Activated naive CD4-positive, alpha-beta T cell treated with anti-CD3 and anti-CD28 coated beads for 36 hours (primary cell): Measurements from ENCODE around the gene SLC2A10. TPM values are rescaled to one million over a fixed set of nuclear protein-coding genes. Genes with fewer than 3 reads are reported as not detected.

Experiments used
- CTCF ChIA-PET: fragments of 350-600 bp; sonication (Branson Sonifier 250); formaldehyde crosslinking; loops from one replicate; lab custom pipeline; 2021; ENCODE audit warnings: antibody characterized with exemption; lab: Charles Lee
- DNase-seq: peaks from one replicate; pipeline ENCODE4 v3.0.0-alpha.2; 2020
- H3K27ac Mint-ChIP-seq: one replicate; pipeline ENCODE4 v1.8.0; 2021; ENCODE audit warnings: mild to moderate bottlenecking, mixed read lengths
- H3K27me3 Mint-ChIP-seq: one replicate; pipeline ENCODE4 v1.8.0; 2021; ENCODE audit warnings: low read depth, mixed read lengths
- H3K36me3 Mint-ChIP-seq: one replicate; pipeline ENCODE4 v1.8.0; 2021; ENCODE audit warnings: low read depth, mixed read lengths
- H3K4me1 Mint-ChIP-seq: one replicate; pipeline ENCODE4 v1.8.0; 2021; ENCODE audit warnings: low read depth, mixed read lengths
- H3K4me3 Mint-ChIP-seq: one replicate; pipeline ENCODE4 v1.8.0; 2021; ENCODE audit warnings: mild to moderate bottlenecking, moderate library complexity, mixed read lengths
- H3K9me3 Mint-ChIP-seq: one replicate; pipeline ENCODE4 v1.8.0; 2021; ENCODE audit warnings: mixed read lengths
- intact Hi-C: fragments of 100-400 bp; cut with micrococcal nuclease; formaldehyde crosslinking; loops from one replicate; pipeline ENCODE4 v1.15.1; 2023
- total RNA-seq, 2 experiments: library from RNA; stranded (reverse); gene quantifications; one replicate each; pipeline ENCODE4 v1.2.3, GENCODE V29; 2021

The SLC2A10 gene
- total RNA-seq, 2 experiments from 2014 or later, result not detected

GRCh38 chr20:46724343-46724959 lies 15.0 kb downstream of the SLC2A10 start:
- DNase-seq, result no peak
- CTCF ChIA-PET, result no interaction called here
- no peak overlapping the region for H3K4me3 Mint-ChIP-seq
- peaks cover 10% of the 10 kb centered on the region for H3K9me3 Mint-ChIP-seq
- H3K27ac Mint-ChIP-seq, result no peak overlapping the region
- no peaks in the 10 kb centered on the region for H3K36me3 Mint-ChIP-seq
- intact Hi-C loops, result no loop called here
- H3K27me3 Mint-ChIP-seq, result no peaks in the 10 kb centered on the region
- no peaks in the 10 kb centered on the region for H3K4me1 Mint-ChIP-seq

GRCh38 chr20:46725186-46726165 lies 16.0 kb downstream of the SLC2A10 start:
- H3K27me3 Mint-ChIP-seq, result no peaks in the 10 kb centered on the region
- peaks cover 1% of the 10 kb centered on the region for H3K9me3 Mint-ChIP-seq
- CTCF ChIA-PET, result interaction anchor here (1.4 kb wide), 1 partner anchor 27 kb away, joined by 4 read pairs; no protein-coding TSS in a partner anchor
- no peak overlapping the region for H3K4me3 Mint-ChIP-seq
- intact Hi-C loops, result no loop called here
- no peak overlapping the region for H3K27ac Mint-ChIP-seq
- DNase-seq, result no peak
- H3K4me1 Mint-ChIP-seq, result no peaks in the 10 kb centered on the region
- H3K36me3 Mint-ChIP-seq, result no peaks in the 10 kb centered on the region

GRCh38 chr20:46731770-46732169 lies 22.3 kb downstream of the SLC2A10 start:
- peaks cover 5% of the 10 kb centered on the region for H3K27me3 Mint-ChIP-seq
- no peaks in the 10 kb centered on the region for H3K9me3 Mint-ChIP-seq
- H3K4me3 Mint-ChIP-seq, result no peak overlapping the region
- intact Hi-C loops, result no loop called here
- H3K27ac Mint-ChIP-seq, result no peak overlapping the region
- CTCF ChIA-PET, result no interaction called here
- no peaks in the 10 kb centered on the region for H3K36me3 Mint-ChIP-seq
- H3K4me1 Mint-ChIP-seq, result no peaks in the 10 kb centered on the region
- DNase-seq, result no peak

- Mint-ChIP-seq H3K4me1 (no peaks in the 10 kb centered on the region), H3K9me3 (no peaks in the 10 kb centered on the region), H3K27me3 (peaks cover 7% of the 10 kb centered on the region), H3K4me3 (no peak overlapping the region), H3K36me3 (no peaks in the 10 kb centered on the region), H3K27ac (no peak overlapping the region)
- DNase-seq, result no peak
- intact Hi-C loops, result no loop called here
- CTCF ChIA-PET, result interaction anchor here (0.7 kb wide), 1 partner anchor 702 kb away, joined by 3 read pairs; no protein-coding TSS in a partner anchor
Observed at GRCh38 chr20:46735436-46735835, 26.0 kb downstream of the SLC2A10 start.

GRCh38 chr20:46739431-46740213 lies 30.2 kb downstream of the SLC2A10 start:
- Mint-ChIP-seq H3K27ac (no peak overlapping the region), H3K4me1 (no peaks in the 10 kb centered on the region), H3K4me3 (no peak overlapping the region), H3K27me3 (peaks cover 23% of the 10 kb centered on the region), H3K9me3 (no peaks in the 10 kb centered on the region), H3K36me3 (no peaks in the 10 kb centered on the region)
- no peak for DNase-seq
- CTCF ChIA-PET, result interaction anchor here (0.6 kb wide), 2 partner anchors 18 to 142 kb away, joined by 3 read pairs; no protein-coding TSS in a partner anchor
- intact Hi-C loops, result no loop called here

- CTCF ChIA-PET, result interaction anchor here (0.6 kb wide), 1 partner anchor 143 kb away, joined by 3 read pairs; no protein-coding TSS in a partner anchor
- H3K27ac Mint-ChIP-seq, result no peak overlapping the region
- DNase-seq, result no peak
- intact Hi-C loops, result no loop called here
- H3K27me3 Mint-ChIP-seq, result peaks cover 26% of the 10 kb centered on the region
- no peak overlapping the region for H3K4me3 Mint-ChIP-seq
- H3K9me3 Mint-ChIP-seq, result no peaks in the 10 kb centered on the region
- no peaks in the 10 kb centered on the region for H3K36me3 Mint-ChIP-seq
- no peaks in the 10 kb centered on the region for H3K4me1 Mint-ChIP-seq
Observed at GRCh38 chr20:46740214-46740609, 30.8 kb downstream of the SLC2A10 start.

- Mint-ChIP-seq H3K27me3 (peaks cover 36% of the 10 kb centered on the region), H3K9me3 (no peaks in the 10 kb centered on the region), H3K36me3 (no peaks in the 10 kb centered on the region), H3K4me1 (no peaks in the 10 kb centered on the region), H3K27ac (no peak overlapping the region), H3K4me3 (no peak overlapping the region)
- DNase-seq, result no peak
- CTCF ChIA-PET, result no interaction called here
- intact Hi-C loops, result no loop called here
Observed at GRCh38 chr20:46741924-46742668, 32.6 kb downstream of the SLC2A10 start.

GRCh38 chr20:46742669-46743045 lies 33.2 kb downstream of the SLC2A10 start:
- CTCF ChIA-PET, result interaction anchor here (1.4 kb wide), 1 partner anchor 16 kb away, joined by 6 read pairs; no protein-coding TSS in a partner anchor
- no peaks in the 10 kb centered on the region for H3K4me1 Mint-ChIP-seq
- H3K36me3 Mint-ChIP-seq, result no peaks in the 10 kb centered on the region
- intact Hi-C loops, result no loop called here
- H3K4me3 Mint-ChIP-seq, result no peak overlapping the region
- H3K9me3 Mint-ChIP-seq, result no peaks in the 10 kb centered on the region
- DNase-seq, result no peak
- H3K27me3 Mint-ChIP-seq, result peaks cover 38% of the 10 kb centered on the region
- H3K27ac Mint-ChIP-seq, result no peak overlapping the region

GRCh38 chr20:46743088-46743487 lies 33.6 kb downstream of the SLC2A10 start:
- Mint-ChIP-seq H3K4me3 (no peak overlapping the region), H3K27ac (no peak overlapping the region), H3K36me3 (no peaks in the 10 kb centered on the region), H3K9me3 (no peaks in the 10 kb centered on the region), H3K27me3 (peaks cover 43% of the 10 kb centered on the region), H3K4me1 (no peaks in the 10 kb centered on the region)
- CTCF ChIA-PET, result interaction anchor here (1.4 kb wide), 1 partner anchor 15 kb away, joined by 6 read pairs; no protein-coding TSS in a partner anchor
- intact Hi-C loops, result no loop called here
- no peak for DNase-seq

GRCh38 chr20:46746956-46747526 lies 37.6 kb downstream of the SLC2A10 start:
- DNase-seq, result no peak
- H3K9me3 Mint-ChIP-seq, result no peaks in the 10 kb centered on the region
- H3K27me3 Mint-ChIP-seq, result peaks cover 52% of the 10 kb centered on the region
- no peak overlapping the region for H3K4me3 Mint-ChIP-seq
- no peak overlapping the region for H3K27ac Mint-ChIP-seq
- no peaks in the 10 kb centered on the region for H3K4me1 Mint-ChIP-seq
- CTCF ChIA-PET, result no interaction called here
- intact Hi-C loops, result no loop called here
- no peaks in the 10 kb centered on the region for H3K36me3 Mint-ChIP-seq

- H3K27ac Mint-ChIP-seq, result no peak overlapping the region
- DNase-seq, result no peak
- no peaks in the 10 kb centered on the region for H3K4me1 Mint-ChIP-seq
- H3K4me3 Mint-ChIP-seq, result no peak overlapping the region
- H3K9me3 Mint-ChIP-seq, result no peaks in the 10 kb centered on the region
- CTCF ChIA-PET, result interaction anchor here (0.6 kb wide), 1 partner anchor 434 kb away, joined by 3 read pairs; no protein-coding TSS in a partner anchor
- H3K36me3 Mint-ChIP-seq, result no peaks in the 10 kb centered on the region
- intact Hi-C loops, result no loop called here
- peaks cover 37% of the 10 kb centered on the region for H3K27me3 Mint-ChIP-seq
Observed at GRCh38 chr20:46749147-46749546, 39.7 kb downstream of the SLC2A10 start.
